ENCODE results near the gene SHB.
A peak's percentile ranks its signal among the peaks of the same experiment; 100 is the strongest.

Gene SHB

GRCh38 chr9:38020151-38021076 lies 48.6 kb downstream of the SHB start:
- no peak for DNase-seq

- no peak for DNase-seq
These were observed 49.3 kb downstream of the SHB start for GRCh38 chr9:38019731-38020130.

GRCh38 chr9:38018958-38019602 lies 49.9 kb downstream of the SHB start:
- peak; percentile 46 for DNase-seq

- no peak for DNase-seq
These were observed 50.6 kb downstream of the SHB start for GRCh38 chr9:38018241-38018957.

- DNase-seq, result no peak
These were observed 51.2 kb downstream of the SHB start for GRCh38 chr9:38017885-38018186.

- no peak for DNase-seq
These were observed 51.7 kb downstream of the SHB start for GRCh38 chr9:38017149-38017884.

- no peak for DNase-seq
These were observed 52.5 kb downstream of the SHB start for GRCh38 chr9:38016375-38017135.

GRCh38 chr9:38015906-38016305 lies 53.1 kb downstream of the SHB start:
- DNase-seq, result no peak

- DNase-seq, result no peak
These were observed 53.8 kb downstream of the SHB start for GRCh38 chr9:38015266-38015665.

- DNase-seq, result no peak
These were observed 56.1 kb downstream of the SHB start for GRCh38 chr9:38012767-38013450.

GRCh38 chr9:38011991-38012390 lies 57.0 kb downstream of the SHB start:
- no peak for DNase-seq

- no peak for DNase-seq
These were observed 57.9 kb downstream of the SHB start for GRCh38 chr9:38010918-38011704.

GRCh38 chr9:38009990-38010389 lies 59.0 kb downstream of the SHB start:
- DNase-seq, result no peak

- no peak for DNase-seq
These were observed 60.0 kb downstream of the SHB start for GRCh38 chr9:38009035-38009501.

- no peak for DNase-seq
These were observed 60.6 kb downstream of the SHB start for GRCh38 chr9:38008168-38009034.

GRCh38 chr9:38007016-38007415 lies 62.0 kb downstream of the SHB start:
- DNase-seq, result no peak

GRCh38 chr9:38006163-38006562 lies 62.9 kb downstream of the SHB start:
- no peak for DNase-seq

GRCh38 chr9:38004809-38005560 lies 64.0 kb downstream of the SHB start:
- no peak for DNase-seq

All from DMS153 (cell line).